Erythroblast (primary cell): ENCODE results near the gene SMU1.

Experiments
- GATA1 ChIP-seq: IDR thresholded peaks from 2 replicates; pipeline ENCODE4 v1.6.1; 2011; ENCODE audit warnings: low read depth, mild to moderate bottlenecking, control low read depth, low read length, moderate library complexity
- POLR2A ChIP-seq: IDR thresholded peaks from 2 replicates; pipeline ENCODE4 v1.6.1; 2011; ENCODE audit warnings: mild to moderate bottlenecking, low read length

DNA sequence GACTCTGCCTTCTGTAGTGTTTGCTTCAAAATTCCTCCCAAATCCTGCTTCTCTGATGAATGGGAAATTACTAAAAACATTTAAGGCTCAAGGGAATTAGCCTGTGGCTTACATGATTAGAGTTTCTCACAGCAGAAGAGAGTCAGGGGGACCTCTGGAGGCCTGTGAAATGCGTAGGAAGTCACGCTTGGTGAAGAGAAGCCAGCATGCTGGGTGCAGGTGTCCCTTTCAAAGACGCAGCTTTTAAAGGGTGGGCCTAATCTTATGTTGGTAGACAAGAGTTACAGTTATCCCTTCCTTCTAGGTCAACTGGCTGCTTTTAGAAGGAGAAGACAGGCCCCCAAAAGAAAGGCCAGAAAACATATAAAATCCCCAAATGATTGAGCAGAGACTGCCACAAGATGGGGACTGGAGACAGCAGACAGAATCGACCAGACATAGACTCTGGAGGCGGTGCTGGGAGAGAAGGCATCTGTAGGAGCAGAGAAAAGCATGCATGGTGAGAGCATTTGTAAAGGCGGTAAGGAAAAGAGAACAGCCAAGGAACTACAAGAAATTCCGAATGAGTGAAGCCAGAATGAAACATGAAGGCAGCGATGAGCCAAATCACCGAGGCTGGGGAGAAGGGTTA is 48.4 kb upstream of the SMU1 start:
- TF ChIP-seq POLR2A (no peak), GATA1 (no peak)
